MV-4-11 (cell line): ENCODE results near the gene MTNR1A.

Source experiments
- DNase-seq: peaks from one replicate; lab custom pipeline; 2025; lab: John Stamatoyannopoulos, UW

The MTNR1A gene

DNA sequence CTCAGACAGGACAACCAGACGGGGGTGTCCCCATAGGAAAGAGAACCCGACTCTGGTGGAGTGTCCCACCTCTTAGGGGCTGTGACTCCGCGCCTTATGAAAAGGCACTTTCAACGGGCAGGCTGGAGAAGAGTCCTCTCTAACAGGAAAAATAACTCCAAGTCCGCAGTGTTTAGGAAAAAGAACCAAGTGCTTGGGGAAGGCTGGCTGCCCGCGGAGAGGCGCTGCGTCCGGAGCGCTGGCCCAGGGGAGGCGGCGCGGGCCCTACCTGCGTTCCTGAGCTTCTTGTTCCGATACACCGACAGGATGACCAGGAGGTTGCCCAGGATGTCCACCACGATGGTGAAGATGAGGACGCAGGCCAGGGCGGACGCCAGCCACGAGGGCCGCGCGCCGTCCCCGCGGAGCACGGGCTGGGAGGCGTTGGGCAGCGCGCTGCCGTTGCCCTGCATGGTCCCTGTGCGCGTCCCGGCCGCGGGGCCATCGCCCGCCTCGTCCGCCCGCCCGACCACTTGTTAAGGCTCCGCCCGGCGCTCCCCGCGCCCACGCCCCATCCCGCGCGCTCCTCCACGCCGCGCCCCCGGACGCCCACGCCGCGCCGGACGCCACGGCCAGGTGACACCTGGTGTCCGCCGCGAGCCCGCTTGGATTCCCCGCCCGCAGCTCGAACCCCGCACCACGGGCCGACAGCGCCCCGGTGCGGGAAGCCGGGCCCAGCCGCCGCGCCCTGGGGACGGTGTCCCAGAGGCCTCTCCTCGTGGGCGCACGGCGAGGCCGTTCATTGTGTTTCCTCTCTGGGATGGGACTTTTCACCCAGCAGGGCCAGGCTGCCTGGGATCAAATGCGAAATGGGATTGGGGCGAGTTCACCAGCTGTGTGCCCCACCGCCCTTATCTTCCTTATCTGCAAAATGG is at the start of gene MTNR1A:
MTNR1A (minus strand) TSS at position 654 of the 914 bp plus-strand sequence; CDS start at position 452, 202 bp downstream.
- no peak for DNase-seq

DNA sequence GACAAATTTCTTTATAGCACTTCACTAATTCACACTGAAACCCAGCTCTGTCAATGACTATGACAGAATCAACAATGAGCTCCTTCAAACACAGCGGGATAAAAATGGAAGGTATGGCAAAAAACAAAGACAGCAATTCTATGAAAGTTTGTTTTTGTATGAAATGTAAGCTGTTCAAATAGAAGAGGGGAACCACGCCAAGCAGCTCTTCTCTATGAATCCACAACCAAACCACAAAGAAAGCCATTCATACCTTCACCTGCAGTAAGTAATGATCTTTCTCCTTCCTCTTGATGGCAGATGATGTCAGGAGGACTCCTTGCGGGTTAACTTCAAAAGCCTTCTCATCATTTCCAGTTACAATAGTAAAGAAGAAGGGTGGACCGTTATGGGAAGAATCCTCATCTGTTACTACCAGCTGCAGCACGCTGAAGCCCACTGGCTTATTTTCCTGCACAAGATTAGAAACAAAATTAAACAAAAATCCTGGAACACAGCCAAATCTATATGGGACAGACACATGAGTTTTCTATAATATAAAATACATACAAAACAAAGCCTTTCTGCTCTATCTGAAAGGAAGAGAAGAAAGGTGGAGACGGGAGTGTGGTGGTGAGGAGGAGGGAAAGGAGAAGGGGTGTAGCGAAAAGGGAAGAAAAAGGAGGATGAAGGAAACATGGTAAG is 48.9 kb upstream of the MTNR1A start:
- DNase-seq: no peak

DNA sequence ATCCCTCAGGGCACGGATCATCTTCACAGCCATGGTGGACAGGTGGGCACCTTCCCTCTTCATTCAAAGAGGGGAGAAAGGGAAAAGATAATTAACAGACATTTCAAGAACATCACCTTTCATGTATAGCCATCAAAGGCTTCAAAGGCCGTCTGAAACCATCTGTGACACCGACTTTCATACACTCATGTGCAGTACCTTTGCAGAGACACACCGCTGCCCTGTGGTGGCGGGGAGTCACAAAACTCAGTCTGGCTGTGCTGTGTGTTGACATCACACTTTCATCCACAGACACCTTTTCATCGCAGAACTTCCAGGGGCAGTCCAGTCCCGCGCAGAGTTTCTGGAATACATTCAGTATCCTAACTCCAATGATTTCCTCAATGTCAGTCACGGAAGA is 47.6 kb upstream of the MTNR1A start:
- DNase-seq: no peak

DNA sequence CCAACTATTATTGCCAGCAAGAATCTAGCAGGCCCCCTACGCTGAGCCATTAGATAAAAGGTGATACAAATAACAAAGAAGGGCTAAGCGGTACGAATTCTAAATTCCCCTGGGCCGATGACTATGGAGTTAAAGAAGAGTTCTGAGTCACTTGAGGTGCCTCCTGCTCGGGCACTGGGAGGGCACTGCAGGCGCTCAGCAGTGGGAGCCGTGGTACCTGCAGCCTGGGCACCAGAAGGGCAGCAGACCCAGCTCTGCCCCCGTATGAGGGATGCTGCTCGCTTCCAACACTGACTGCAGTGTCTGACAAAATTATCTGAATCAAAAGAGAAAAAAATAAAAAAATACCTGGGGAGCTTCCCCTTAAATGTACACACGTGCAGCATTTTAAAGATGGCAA is 44.1 kb upstream of the MTNR1A start:
- no peak for DNase-seq

DNA sequence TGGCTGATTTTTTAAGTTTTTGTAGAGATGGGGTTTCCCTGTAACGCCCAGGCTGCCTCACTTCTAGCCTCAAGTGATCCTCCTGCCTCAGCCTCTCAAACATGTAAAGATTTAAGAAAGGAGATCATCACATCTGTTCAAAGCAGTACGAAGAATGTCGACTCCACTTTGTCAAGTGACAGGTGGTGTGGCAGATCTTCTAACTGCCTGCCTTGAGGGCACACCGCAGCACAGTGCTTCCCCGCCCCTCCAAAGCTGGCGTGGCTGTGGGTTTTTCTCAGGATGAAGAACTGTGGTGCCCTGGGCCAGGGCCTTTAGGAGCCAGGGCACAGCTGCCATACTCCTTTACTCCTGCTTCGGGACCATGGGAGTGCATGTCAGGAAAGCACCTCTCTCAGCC is 43.3 kb upstream of the MTNR1A start:
- no peak for DNase-seq

DNA sequence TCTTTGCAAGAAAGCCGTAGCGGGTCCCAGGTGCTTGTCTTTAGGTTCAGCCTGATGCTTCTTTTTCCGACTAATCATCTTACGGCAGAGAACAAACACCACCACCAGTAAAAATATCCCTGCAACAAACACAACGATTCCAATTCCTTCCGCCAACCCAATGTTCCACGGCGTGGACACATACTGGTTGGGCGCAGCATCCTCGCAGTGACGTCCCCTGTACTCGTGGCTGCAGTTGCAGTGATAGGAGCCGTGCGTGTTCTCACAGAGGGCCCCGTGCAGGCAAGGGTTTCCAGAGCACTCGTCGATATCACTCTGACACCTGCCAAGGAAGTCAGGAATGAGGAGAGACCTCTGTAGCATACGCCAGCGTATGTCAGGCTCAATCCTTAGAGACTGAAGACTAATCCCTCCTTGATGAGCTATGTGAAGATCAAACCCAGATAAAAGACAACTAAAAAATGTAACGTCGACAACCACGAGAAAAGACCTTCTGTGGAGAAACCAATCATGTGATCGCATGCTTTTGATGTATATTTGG is 41.6 kb upstream of the MTNR1A start:
- DNase-seq: no peak

DNA sequence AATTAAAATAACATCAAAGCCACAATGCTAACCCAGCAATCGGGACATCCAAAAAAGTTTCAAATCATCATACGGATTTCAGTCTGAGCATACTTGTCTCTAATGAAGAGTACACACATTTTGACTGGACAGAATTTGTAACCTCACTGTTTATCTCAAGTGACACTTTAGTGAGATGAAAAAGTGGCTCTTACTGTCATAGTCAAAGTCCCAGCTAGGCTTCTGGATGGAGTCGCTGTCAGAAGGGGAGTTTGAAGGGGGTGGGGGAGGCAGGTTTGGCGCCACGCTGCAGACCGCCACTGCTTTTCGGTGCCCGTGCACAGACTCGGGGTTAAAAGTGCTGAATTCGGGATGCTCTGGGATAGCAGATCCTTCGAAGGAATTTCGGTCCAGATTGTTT is 41.0 kb upstream of the MTNR1A start:
- DNase-seq: no peak

DNA sequence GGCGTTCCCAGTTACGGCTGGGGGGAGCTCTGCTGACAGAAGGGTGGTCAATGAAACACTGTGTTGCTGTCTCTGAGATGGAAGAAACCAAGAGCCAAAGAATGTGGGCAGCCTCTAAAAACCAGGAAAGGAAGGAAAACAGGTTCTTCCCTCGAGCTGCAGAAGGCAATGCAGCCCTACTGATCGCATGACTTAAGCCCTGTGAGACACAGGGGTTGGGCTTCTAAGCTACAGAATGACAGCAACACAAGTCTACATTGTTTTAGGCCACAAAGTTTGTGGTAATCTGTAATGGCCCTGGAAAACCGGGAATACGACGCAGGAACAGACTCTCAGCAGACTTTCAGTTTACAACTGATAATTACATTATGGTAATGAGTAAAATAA is 38.2 kb upstream of the MTNR1A start:
- DNase-seq: no peak

DNA sequence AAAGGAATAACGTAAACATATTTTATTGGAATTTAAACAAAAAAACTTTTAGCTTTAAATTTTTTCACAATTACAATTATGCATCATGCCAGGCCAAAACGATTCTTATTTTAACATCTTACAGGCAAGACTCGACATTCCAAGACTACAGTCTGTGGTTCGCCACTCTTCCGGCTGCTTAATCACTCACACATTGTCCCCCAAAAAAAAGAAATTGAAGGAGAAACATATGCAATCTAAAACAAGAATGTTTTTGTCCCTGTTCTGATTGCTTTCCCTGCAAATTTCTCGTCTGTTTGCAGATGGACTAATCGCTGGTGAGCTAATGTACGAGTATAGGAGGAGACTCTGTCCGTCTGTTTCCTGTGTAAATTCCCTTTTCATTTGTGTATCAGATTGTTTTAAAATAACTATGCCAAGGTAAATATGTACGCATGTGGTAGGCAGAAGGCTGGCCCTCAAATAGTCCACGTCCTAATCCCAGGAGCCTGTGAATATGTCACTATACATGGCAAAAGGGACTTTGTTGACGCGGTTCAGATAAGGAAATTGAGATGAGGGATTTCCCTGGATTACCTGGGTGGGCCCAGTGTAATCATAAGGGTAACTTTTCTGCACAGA is 37.7 kb upstream of the MTNR1A start:
- DNase-seq: no peak

DNA sequence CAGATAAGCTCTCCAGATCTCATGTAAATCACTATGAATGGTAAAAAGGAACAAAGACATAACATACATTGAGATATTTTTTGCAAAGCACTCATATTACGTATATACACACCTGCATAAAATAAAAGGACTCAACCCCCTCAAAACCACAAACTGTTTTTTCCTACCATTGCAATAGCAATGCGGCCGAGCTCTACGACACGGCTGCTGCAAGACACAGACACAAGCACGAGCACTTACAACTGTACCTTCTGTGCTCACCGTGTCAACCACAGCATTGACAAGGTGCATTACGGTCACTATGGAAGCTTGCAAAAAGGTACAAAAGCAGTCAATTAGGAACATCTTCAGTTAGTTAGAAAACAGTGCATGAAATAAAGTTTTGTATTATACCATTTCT is 37.1 kb upstream of the MTNR1A start:
- no peak for DNase-seq

DNA sequence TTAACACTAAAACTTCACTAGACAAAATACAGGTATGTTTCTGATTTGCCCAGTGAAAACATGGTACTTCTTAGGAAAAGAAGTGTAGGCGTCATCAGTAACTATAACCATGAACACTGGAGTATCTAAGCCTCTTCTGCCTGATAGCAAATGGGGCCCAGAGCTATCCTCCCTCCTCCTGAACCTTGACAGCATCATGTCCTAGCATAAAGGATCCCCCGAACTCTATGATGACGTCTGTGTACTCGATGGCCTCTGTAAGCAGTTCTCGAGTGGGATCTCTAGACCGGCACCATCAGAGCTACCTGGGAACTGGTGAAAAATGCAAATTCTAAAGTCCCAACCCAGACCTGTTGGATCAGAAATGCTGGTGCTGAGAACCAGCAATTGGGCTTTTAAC is 36.3 kb upstream of the MTNR1A start:
- no peak for DNase-seq

DNA sequence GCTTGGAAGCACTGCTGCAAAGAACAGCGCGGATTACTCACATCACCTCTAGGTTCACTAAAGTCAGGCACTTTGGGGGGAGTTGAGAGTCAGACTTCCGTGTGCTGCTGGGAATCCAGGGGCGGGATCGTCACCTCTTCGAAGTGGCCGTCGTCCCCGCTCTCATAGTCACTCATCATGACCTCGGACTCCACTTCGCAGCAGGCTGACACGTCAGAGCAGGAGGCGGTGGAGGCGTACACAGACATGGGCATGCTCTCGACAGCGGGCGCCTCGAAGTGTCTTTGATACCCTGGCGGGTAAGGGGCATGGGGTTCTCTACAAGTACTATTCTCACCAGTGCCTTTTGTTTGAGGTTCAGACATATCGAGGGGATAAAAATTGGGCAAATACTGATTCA is 33.1 kb upstream of the MTNR1A start:
- DNase-seq: no peak

DNA sequence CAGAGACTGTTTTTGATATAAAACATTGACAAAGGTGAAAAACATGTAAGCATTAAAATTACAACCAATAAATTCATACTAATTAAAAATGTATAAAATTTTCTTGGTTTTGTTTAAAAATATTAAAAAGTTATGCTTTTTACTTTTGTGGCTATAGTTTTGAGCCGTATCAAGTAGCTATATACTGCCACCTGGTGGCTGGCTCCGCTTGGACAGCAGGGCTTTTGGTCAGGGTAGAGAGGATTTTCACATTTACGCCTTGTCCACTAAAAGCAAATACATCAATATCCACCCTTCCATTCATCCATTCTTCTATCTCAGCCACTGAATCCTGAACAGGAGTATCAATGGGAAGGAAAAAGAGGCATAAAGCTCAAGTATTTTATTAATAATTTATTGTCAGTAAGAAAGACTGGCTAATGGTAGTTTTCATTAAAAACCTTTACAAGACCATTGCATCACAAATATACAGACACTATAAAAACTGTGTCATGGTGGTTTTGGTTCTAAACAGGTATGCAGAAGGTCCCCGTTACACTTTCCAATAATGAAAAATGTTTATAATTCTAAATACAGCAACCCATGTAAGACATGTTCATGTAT is 32.1 kb upstream of the MTNR1A start:
- DNase-seq: peak; percentile 28

DNA sequence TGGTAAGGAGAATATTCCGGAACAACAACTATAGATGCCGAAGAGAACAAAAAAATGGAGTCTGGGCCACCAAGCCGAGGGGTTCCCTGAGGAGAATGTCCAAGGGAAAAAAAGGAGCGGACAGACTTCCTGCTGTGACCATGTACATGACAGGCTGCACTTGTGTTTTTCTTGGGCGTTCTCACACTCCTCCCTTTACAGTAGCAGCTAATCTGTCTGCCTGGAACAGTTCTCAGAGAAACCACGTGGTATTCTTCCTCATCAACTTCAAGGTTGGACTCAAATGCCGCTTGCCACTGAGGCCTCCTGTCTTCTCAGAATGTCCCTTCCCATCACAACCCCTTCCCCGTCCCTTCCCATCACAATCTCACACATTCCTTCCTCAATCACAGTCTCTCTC is 30.8 kb upstream of the MTNR1A start:
- DNase-seq: no peak

DNA sequence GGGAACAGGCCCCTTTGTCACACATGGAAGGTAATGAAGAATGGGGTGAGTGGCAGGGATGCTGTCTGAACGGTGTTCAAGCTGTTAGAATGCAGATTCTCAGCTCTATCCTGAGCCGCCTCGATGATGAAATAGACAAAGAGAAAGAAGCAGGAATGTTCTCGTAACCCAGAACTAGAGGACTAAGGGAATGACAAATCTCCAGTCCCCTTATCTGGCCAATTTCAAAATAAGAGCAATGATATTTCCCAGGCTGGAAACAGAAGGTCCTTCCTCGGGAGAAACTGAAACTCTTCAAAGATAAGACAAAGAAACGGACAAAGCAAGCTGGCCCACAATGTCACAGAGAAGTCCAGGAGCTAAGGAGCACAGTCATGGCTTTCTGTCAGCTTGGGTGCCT is 29.5 kb upstream of the MTNR1A start:
- DNase-seq: no peak

DNA sequence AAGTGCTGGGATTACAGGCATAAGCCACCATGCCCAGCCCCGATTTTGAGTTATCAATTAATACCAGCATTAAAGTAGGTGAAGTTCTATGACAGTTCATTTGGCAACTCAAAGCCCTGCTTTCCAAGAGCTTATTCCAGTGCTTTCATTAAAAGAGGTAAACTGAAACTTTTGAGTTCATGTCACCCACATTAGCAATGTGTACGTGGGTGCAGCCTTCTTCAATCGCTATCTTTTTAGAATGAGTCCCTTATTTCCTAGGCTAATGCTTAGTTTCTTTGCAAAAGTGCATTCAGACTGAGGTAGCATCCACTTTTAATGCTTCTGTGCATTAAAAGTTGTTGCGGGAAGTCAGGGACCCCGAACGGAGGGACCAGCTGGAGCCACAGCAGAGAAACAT is 26.1 kb upstream of the MTNR1A start:
- DNase-seq: no peak

DNA sequence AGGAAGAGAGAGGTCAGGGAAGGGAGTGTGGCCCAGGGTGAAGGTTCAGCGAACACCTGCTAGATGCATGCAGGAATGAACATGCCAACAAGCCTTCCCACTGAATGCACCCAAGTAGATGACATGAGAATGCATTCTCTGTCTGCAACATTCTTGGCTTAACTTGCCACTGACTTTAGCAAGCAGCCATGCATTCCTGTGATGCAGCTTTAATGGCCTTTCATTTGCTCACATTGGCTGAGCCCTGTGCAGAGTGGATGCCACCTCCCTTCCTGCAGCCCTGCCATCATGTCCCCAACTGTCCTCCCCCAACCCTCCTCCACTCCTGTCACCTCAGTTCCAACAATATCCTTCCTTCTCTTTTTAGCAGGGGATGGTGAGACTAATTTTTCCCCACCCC is 25.3 kb upstream of the MTNR1A start:
- DNase-seq: no peak

DNA sequence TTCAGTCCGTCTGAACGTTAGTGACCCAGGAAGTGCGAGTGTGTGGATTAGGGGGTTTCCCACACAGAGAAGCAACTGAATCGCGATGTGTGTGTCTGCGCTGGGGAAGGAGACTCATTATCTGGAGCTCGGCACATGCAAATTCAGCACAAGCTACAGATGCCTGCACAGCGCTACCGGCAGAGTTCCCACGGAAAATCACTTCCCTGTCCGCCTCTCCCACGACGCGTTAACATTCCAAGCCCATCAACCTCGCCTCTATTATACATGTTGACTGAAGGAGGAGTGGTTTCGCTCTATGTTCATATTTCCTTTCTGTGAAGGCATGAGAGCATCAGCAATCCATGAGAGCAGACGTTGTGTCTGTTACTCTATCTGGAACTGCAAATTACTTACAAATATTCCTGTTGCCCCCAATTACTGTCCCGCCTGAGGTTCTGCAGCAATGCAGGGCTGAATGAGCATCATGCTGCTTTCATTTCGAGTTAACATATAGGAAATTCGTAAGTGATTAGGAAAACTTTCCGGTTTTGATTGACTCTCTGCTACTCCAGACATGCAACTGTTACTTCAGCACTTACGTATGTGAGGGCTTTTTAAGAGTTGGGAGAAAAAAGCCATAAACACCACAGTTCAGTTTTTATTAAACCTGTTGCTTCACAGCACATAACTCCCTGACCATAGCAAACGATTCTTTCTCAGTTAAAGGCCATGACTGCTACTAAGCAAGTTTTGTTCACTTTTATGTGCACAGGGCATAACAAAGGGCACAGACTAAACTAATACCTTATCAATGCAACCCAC is 15.0 kb upstream of the MTNR1A start:
- DNase-seq: no peak

DNA sequence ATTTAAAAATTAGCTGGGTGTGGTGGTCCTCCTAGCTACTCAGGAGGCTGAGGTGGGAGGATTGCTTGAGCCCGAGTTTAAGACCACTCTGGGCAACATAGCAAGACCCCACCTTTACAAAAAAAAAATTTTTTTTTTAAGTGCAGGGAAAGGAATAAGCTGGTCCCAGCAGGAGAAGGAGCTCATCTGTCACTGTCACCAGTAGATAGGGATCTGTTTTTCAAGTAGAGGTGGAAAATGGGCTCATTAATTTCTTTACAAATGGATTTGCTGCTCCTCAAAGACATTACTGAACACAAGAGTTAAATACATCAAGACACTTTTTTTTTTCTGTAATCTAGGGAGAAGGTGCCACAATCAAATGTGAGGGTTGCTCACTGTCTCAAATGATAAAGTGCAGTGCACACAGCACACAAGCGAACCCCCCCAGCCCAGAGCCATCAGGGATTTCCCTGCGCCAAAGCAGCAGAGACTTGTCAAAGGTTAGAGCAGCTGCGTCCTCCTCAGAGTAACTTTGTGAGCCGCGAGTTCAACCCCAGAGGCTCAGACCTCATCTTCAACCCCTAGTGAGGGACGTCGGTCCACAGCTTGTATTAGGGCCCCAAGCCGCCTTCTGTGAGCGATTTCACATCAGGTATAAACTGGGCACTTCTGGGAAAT is 14.3 kb upstream of the MTNR1A start:
- no peak for DNase-seq

DNA sequence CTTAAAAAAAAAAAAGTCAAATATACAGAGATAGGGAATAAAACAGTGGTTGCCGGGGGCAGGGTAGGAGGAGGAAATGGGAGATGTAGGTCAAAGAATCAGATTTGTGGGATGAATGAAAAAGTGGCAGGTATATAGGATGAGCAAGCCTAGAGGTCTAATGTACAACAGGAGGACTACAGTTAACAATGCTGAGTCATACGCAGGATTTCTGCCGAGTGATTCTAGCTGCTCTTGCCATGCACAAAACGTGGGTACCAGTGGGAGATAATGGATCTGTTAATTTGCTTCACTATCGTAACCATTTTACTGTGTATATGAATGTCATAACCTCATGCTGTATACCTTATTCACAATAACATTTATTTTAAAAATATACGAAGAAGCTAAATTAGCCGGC is 10.7 kb upstream of the MTNR1A start:
- no peak for DNase-seq

DNA sequence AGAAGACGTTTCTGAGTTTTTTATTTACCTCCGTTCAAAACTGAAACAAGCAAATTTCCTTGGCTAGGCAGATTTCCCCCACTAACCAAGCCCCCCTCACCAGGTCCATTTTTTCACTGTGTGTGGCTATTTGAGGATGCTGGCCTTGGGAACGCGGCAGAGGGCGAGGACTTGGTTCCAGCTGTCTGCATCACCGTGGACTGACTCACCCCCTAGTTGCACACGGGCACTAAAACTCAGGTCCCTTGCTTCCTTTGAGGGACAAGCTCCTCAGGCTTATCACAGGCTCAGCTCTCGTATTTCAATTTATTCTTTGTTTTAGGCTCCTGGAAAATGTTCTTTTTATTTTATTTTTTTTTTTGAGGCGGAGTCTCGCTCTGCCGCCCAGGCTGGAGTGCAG is 8.4 kb upstream of the MTNR1A start:
- no peak for DNase-seq
